A549 (cell line): Measurements from ENCODE around the gene SAT2. TPM values are rescaled to one million over a fixed set of nuclear protein-coding genes. Genes with fewer than 3 reads are reported as not detected.

ENCODE experiments used
- ATAC-seq, 2 experiments: fragments of 200-7000 bp in 1 of 2; fragments of >200 bp in 1 of 2; cut with Nextera tagmentation in 1 of 2; cut with Tn5 transposase in 1 of 2; 3 replicates each; pipeline versions ENCODE4 v1.8.0 to v1.9.1; 2018 to 2020; ENCODE audit warnings: mild to moderate bottlenecking in 1 of 2, moderate library complexity in 1 of 2
- CTCF ChIA-PET: fragments of 300-600 bp; sonication (Branson Sonifier 250); formaldehyde crosslinking; extraction: SDS; loops from one replicate; lab custom pipeline; 2021; ENCODE audit warnings: antibody characterized with exemption, inconsistent platforms; lab: Yijun Ruan, JAX
- POLR2A ChIA-PET: fragments of 350-600 bp; formaldehyde crosslinking; extraction: SDS; loops from one replicate; lab custom pipeline; 2021; ENCODE audit warnings: antibody characterized with exemption, inconsistent platforms; lab: Yijun Ruan, JAX
- DNase-seq, 2 experiments: peaks; one replicate each; pipeline versions ENCODE4 v3.0.0 to v3.0.0-alpha.2; 2011 to 2016; ENCODE audit warnings: low read depth in 1 of 2, low spot score in 1 of 2
- FAIRE-seq: peaks from 2 replicates; lab custom pipeline; 2011; peaks lifted over from hg19 to GRCh38; lab: Jason Lieb, UNC
- H3K27ac ChIP-seq, 2 experiments: fragments of >200 bp; sonication (Bioruptor Twin); formaldehyde crosslinking; 3 replicates each; pipeline ENCODE4 v1.5.1; 2016 to 2017
- H3K4me1 ChIP-seq: fragments of >200 bp; sonication (Bioruptor Twin); formaldehyde crosslinking; 3 replicates; pipeline ENCODE4 v1.6.1; 2016
- H3K4me2 ChIP-seq: fragments of >200 bp; sonication (Bioruptor Twin); formaldehyde crosslinking; 3 replicates; pipeline ENCODE4 v1.6.1; 2016
- H3K4me3 ChIP-seq: fragments of >200 bp; sonication (Bioruptor Twin); formaldehyde crosslinking; 3 replicates; pipeline ENCODE4 v1.5.1; 2016
- H3K9me3 ChIP-seq: fragments of >200 bp; sonication (Bioruptor Twin); formaldehyde crosslinking; 3 replicates; pipeline ENCODE4 v1.6.1; 2016
- BHLHE40 ChIP-seq: IDR thresholded peaks from 2 replicates; pipeline ENCODE4 v1.6.1; 2012; ENCODE audit warnings: low read depth, low read length, inconsistent platforms
- CBX8 ChIP-seq: fragments of 200-600 bp; sonication (generic); IDR thresholded peaks from 2 replicates; pipeline ENCODE4 v1.6.1; 2016
- CHD2 ChIP-seq: fragments of 150-350 bp; IDR thresholded peaks from 2 replicates; pipeline ENCODE4 v1.6.1; 2014; ENCODE audit warnings: low read length; ENCODE audit not compliant: partially characterized antibody
- CHD4 ChIP-seq: fragments of 200-600 bp; sonication (generic); IDR thresholded peaks from 2 replicates; pipeline ENCODE4 v1.6.1; 2016; ENCODE audit warnings: antibody characterized with exemption, mild to moderate bottlenecking, borderline replicate concordance
- EHF ChIP-seq: fragments of 250-450 bp; sonication (Bioruptor Pico); IDR thresholded peaks from 2 replicates; pipeline ENCODE4 v1.5.0; 2020; ENCODE audit warnings: mild to moderate bottlenecking
- EP300 ChIP-seq, 2 experiments: fragments of >200 bp; sonication (Bioruptor Twin); formaldehyde crosslinking; IDR thresholded peaks; 2 replicates in 1 of 2; 3 replicates in 1 of 2; pipeline ENCODE4 v1.6.1; 2016 to 2017
- FOXS1 ChIP-seq: fragments of 250-450 bp; sonication (Bioruptor Pico); IDR thresholded peaks from 2 replicates; pipeline ENCODE4 v1.5.0; 2020; ENCODE audit warnings: mild to moderate bottlenecking, moderate library complexity
- HDAC2 ChIP-seq: fragments of 200-600 bp; sonication (generic); IDR thresholded peaks from 2 replicates; pipeline ENCODE4 v1.6.1; 2016
- HEYL ChIP-seq: fragments of 250-450 bp; sonication (Bioruptor Pico); IDR thresholded peaks from 2 replicates; pipeline ENCODE4 v1.8.0; 2021; ENCODE audit warnings: mild to moderate bottlenecking, moderate library complexity
- HOXA7 ChIP-seq: fragments of 250-450 bp; sonication (Bioruptor Pico); IDR thresholded peaks from 2 replicates; pipeline ENCODE4 v1.5.0; 2020; ENCODE audit warnings: mild to moderate bottlenecking, moderate library complexity
- JUN ChIP-seq, 2 experiments: fragments of >200 bp; sonication (Bioruptor Twin); formaldehyde crosslinking; IDR thresholded peaks; 2 replicates in 1 of 2; 3 replicates in 1 of 2; pipeline ENCODE4 v1.6.1; 2016 to 2017
- RARB ChIP-seq: fragments of 250-450 bp; sonication (Bioruptor Pico); IDR thresholded peaks from 2 replicates; pipeline ENCODE4 v1.8.0; 2021; ENCODE audit warnings: mild to moderate bottlenecking, moderate library complexity
- RCOR1 ChIP-seq: fragments of 150-350 bp; IDR thresholded peaks from 2 replicates; pipeline ENCODE4 v1.6.1; 2014; ENCODE audit warnings: antibody characterized with exemption, low read length, low read depth
- RNF2 ChIP-seq: fragments of 200-600 bp; sonication (generic); IDR thresholded peaks from 2 replicates; pipeline ENCODE4 v1.6.1; 2016; ENCODE audit warnings: low read depth, mild to moderate bottlenecking, antibody characterized with exemption, moderate library complexity, borderline replicate concordance
- ZSCAN20 ChIP-seq: fragments of 250-450 bp; sonication (Bioruptor Pico); IDR thresholded peaks from 2 replicates; pipeline ENCODE4 v1.8.0; 2022; ENCODE audit warnings: mild to moderate bottlenecking, moderate library complexity
- WGBS: methylation state at CpG from one replicate; pipeline ENCODE4 v1.1.6; 2017; ENCODE audit errors: missing lambda C conversion rate; 5-methylcytosine and 5-hydroxymethylcytosine counted together
- polyA plus RNA-seq, 4 experiments: library from polyadenylated mRNA; depleted of rRNA in 3 of 4; stranded (reverse); fragments of >200 nt; fragmentation: RNase III in 1 of 4; extraction: RNeasy Plus Mini Kit Qiagen cat#74134 plus additional on column Dnase treatment in 1 of 4; gene quantifications; 2 replicates in 3 of 4; 3 replicates in 1 of 4; pipeline ENCODE4 v1.2.3, GENCODE V29; 2011 to 2017
- TF ChIP-seq, protein P1 (sequence below): fragments of >200 bp; sonication (Bioruptor Twin); formaldehyde crosslinking; IDR thresholded peaks from 3 replicates; pipeline ENCODE4 v1.5.1; 2016
- TF ChIP-seq, protein P2 (sequence below): fragments of 250-450 bp; sonication (Bioruptor Pico); IDR thresholded peaks from 2 replicates; pipeline ENCODE4 v1.5.0; 2021; ENCODE audit warnings: mild to moderate bottlenecking, moderate library complexity, borderline replicate concordance
- TF ChIP-seq, protein P3 (sequence below): fragments of 200-600 bp; sonication (generic); IDR thresholded peaks from 2 replicates; pipeline ENCODE4 v1.6.1; 2016; ENCODE audit warnings: antibody characterized with exemption, mild to moderate bottlenecking, moderate library complexity
- TF ChIP-seq, protein P4 (sequence below): IDR thresholded peaks from 2 replicates; pipeline ENCODE4 v1.6.1; 2012

Gene SAT2
- polyA plus RNA-seq, 2 of the 4 experiments (the other 2 are of a cell fraction) = 38.1 to 76.3 TPM

DNA sequence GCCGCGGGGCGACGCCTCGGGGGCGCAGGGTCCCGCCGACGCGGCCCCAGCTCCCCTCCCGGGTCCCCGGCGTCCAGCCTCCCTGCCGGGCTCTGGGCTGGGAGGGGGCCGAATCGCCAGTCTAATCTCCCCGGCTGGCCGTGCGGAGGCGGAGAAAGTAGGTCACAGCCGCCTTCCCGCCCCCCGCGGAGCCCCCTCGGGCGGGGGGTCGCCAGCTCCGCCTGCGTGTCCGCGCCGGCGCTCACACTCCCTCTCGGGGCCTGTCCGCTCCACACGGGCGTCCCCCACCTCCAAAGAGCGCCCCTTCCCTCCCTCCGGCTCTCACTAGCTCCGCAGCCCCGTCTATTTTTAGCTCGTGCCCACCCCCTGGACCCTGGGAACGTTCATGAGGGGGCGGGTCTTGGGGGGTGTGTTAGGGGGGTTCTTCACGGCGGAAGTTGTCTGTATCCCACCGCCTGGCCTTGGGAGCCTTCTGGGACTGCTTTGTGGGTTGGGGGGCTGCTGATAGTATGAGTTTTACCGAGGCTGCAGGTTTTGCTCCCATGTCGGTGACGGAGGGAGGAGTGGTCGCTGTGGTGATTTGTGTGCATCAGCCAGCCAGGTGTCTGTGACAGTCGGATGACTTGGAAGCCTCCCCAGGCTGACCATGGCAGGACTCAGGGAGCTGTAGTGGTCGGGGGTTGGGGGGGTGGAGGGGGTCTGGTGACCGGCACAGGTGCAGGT is 24.2 kb upstream of the SAT2 start:
- ATAC-seq = peak in 1 of 2 experiments; percentile 4; a peak in 2 of 6 replicates
- TF ChIP-seq EP300 (IDR thresholded peaks at IDR 0.05) = no peak
- no peak for TF ChIP-seq EHF (CRISPR knock-in tag)
- no peak for TF ChIP-seq HEYL (CRISPR knock-in tag)
- TF ChIP-seq CBX8 = no peak
- TF ChIP-seq, protein P1, sequence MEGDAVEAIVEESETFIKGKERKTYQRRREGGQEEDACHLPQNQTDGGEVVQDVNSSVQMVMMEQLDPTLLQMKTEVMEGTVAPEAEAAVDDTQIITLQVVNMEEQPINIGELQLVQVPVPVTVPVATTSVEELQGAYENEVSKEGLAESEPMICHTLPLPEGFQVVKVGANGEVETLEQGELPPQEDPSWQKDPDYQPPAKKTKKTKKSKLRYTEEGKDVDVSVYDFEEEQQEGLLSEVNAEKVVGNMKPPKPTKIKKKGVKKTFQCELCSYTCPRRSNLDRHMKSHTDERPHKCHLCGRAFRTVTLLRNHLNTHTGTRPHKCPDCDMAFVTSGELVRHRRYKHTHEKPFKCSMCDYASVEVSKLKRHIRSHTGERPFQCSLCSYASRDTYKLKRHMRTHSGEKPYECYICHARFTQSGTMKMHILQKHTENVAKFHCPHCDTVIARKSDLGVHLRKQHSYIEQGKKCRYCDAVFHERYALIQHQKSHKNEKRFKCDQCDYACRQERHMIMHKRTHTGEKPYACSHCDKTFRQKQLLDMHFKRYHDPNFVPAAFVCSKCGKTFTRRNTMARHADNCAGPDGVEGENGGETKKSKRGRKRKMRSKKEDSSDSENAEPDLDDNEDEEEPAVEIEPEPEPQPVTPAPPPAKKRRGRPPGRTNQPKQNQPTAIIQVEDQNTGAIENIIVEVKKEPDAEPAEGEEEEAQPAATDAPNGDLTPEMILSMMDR = no peak
- TF ChIP-seq HOXA7 (CRISPR knock-in tag) = no peak
- TF ChIP-seq, protein P2, sequence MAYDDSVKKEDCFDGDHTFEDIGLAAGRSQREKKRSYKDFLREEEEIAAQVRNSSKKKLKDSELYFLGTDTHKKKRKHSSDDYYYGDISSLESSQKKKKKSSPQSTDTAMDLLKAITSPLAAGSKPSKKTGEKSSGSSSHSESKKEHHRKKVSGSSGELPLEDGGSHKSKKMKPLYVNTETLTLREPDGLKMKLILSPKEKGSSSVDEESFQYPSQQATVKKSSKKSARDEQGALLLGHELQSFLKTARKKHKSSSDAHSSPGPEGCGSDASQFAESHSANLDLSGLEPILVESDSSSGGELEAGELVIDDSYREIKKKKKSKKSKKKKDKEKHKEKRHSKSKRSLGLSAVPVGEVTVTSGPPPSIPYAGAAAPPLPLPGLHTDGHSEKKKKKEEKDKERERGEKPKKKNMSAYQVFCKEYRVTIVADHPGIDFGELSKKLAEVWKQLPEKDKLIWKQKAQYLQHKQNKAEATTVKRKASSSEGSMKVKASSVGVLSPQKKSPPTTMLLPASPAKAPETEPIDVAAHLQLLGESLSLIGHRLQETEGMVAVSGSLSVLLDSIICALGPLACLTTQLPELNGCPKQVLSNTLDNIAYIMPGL = no peak
- TF ChIP-seq JUN (IDR thresholded peaks at IDR 0.05) = no peak
- no peak for TF ChIP-seq CHD4
- TF ChIP-seq RARB (CRISPR knock-in tag) = no peak
- no peak for TF ChIP-seq FOXS1 (CRISPR knock-in tag)
- peak overlapping the region; percentile 100 for H3K4me2 ChIP-seq
- no peak for FAIRE-seq
- H3K9me3 ChIP-seq = no peaks in the 10 kb centered on the region
- H3K4me1 ChIP-seq = peaks cover 16% of the 10 kb centered on the region; the same call in 1 of the 3 replicates
- WGBS = 36% methylated on average over 29 of the region's 54 CpGs
- ChIA-PET CTCF (interaction anchor here (0.6 to 8.0 kb wide), 10 partner anchors 10 to 143 kb away, joined by 3 to 80 read pairs (median 4); partner anchors contain the start of genes FXR2, SAT2, TP53 and WRAP53), POLR2A (interaction anchor here (0.5 to 2.5 kb wide), 4 partner anchors 24 to 41 kb away, joined by 3 to 32 read pairs (median 8); partner anchors contain the start of genes SAT2 and TP53)
- peak overlapping the region; percentile 59 for H3K4me3 ChIP-seq
- H3K27ac ChIP-seq = peak overlapping the region in 1 of 2 experiments; percentile 58; a peak in 3 of 6 replicates
- no peak for DNase-seq

DNA sequence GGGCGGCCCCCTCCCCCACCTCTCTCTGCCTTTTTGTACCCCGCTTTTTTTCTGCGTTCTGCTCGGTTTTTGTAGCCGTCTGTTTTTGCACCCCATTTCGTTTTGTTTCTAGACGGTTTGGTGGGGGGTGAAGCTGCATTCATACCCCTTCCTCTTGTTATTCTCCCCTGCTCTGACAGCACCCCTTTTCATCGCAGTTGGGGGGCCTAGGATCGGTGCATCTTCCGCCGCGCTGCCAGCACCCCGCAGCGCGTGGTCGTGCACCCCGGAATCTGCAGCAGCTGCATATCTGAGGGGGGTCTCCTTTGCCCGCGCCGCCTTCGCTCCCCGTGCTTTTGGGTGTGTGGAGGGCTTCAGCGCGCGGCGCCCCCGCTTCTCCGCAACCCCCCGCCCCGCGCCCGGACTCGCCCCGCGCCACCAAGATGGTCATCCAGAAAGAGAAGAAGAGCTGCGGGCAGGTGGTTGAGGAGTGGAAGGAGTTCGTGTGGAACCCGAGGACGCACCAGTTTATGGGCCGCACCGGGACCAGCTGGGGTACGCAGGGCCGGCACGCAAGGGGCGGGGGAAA is 23.6 kb upstream of the SAT2 start:
- 20% methylated on average over 25 of the region's 45 CpGs for WGBS
- peak overlapping the region; percentile 59 for H3K4me3 ChIP-seq
- CTCF ChIA-PET = interaction anchor here (0.8 to 8.0 kb wide), 10 partner anchors 15 to 62 kb away, joined by 3 to 80 read pairs (median 4); partner anchors contain the start of genes FXR2, SAT2, TP53 and WRAP53

DNA sequence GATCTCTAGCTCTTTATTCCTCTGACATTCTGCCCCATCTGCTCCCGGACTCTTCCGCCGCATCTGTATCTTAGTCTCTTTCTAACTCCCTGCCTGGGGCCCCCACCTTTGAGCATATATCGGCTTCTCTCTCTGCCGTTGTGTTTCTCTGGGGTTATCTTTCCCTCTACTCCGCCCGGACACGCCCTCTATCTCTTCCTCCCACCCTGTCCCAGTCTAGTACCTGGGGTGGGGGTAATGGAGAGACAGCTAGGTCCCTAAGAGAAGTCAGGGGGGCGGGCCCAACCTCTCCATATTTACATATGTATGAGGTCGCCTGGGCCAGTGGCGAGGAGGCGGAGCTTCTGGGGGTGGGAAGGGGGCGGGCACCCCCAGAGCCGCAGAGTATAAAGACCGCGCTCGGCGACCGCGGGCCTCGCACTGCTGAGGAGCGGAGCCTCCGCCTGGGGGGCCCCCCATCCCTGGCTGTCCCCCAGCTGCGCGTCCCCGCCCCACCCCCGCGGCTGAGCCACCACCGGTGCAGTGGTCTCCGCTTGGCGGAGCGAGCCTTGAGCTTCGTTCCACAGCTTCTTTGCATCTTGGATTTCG is 23.0 kb upstream of the SAT2 start, which contains the start of gene ATP1B2:
TSS of gene ATP1B2 (plus strand) at position 418 of the 588 bp plus-strand sequence. CDS start 593 bp downstream, outside the sequence.
- Histone ChIP-seq H3K4me3 (peak within 1 kb of the TSS; percentile 59), H3K4me2 (peak within 1 kb of the TSS; percentile 100), H3K27ac (peak within 1 kb of the TSS in 1 of 2 experiments; percentile 58; a peak in 4 of 6 replicates), H3K9me3 (no peaks in the 10 kb centered on the region), H3K4me1 (peaks cover 16% of the 10 kb centered on the region; the same call in 1 of the 3 replicates)
- ChIA-PET CTCF (interaction anchor here (0.8 to 8.0 kb wide), 9 partner anchors 16 to 61 kb away, joined by 3 to 80 read pairs (median 4); partner anchors contain the start of genes FXR2, SAT2, TP53 and WRAP53), POLR2A (interaction anchor here (0.5 to 2.5 kb wide), 8 partner anchors 18 to 71 kb away, joined by 3 to 32 read pairs (median 4); partner anchors contain the start of genes MPDU1, SAT2 and TP53)
- DNase-seq = peak; percentile 59 to 90
- 11% methylated on average over 24 of the region's 34 CpGs for WGBS
- TF ChIP-seq ZSCAN20 (CRISPR knock-in tag) (no peak), CHD2 (no peak), RCOR1 (no peak), CHD4 (no peak), BHLHE40 (no peak), HDAC2 (no peak)
- TF ChIP-seq, protein P3, sequence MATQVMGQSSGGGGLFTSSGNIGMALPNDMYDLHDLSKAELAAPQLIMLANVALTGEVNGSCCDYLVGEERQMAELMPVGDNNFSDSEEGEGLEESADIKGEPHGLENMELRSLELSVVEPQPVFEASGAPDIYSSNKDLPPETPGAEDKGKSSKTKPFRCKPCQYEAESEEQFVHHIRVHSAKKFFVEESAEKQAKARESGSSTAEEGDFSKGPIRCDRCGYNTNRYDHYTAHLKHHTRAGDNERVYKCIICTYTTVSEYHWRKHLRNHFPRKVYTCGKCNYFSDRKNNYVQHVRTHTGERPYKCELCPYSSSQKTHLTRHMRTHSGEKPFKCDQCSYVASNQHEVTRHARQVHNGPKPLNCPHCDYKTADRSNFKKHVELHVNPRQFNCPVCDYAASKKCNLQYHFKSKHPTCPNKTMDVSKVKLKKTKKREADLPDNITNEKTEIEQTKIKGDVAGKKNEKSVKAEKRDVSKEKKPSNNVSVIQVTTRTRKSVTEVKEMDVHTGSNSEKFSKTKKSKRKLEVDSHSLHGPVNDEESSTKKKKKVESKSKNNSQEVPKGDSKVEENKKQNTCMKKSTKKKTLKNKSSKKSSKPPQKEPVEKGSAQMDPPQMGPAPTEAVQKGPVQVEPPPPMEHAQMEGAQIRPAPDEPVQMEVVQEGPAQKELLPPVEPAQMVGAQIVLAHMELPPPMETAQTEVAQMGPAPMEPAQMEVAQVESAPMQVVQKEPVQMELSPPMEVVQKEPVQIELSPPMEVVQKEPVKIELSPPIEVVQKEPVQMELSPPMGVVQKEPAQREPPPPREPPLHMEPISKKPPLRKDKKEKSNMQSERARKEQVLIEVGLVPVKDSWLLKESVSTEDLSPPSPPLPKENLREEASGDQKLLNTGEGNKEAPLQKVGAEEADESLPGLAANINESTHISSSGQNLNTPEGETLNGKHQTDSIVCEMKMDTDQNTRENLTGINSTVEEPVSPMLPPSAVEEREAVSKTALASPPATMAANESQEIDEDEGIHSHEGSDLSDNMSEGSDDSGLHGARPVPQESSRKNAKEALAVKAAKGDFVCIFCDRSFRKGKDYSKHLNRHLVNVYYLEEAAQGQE = no peak
- peak; percentile 63 to 85 for ATAC-seq
- FAIRE-seq = no peak

More for the DNA sequence above, 23.6 kb upstream of the SAT2 start:
- POLR2A ChIA-PET = interaction anchor here (0.8 to 2.5 kb wide), 4 partner anchors 18 to 40 kb away, joined by 3 to 32 read pairs (median 8); partner anchors contain the start of genes SAT2 and TP53
- TF ChIP-seq, protein P4, sequence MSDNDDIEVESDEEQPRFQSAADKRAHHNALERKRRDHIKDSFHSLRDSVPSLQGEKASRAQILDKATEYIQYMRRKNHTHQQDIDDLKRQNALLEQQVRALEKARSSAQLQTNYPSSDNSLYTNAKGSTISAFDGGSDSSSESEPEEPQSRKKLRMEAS = no peak
- peak; percentile 82; the same call in 1 of the 2 replicates for TF ChIP-seq RNF2
- peak; percentile 94 for TF ChIP-seq CBX8
- no peak for DNase-seq
- Histone ChIP-seq H3K4me1 (peaks cover 16% of the 10 kb centered on the region; the same call in 1 of the 3 replicates), H3K4me2 (peak overlapping the region; percentile 100), H3K9me3 (no peaks in the 10 kb centered on the region), H3K27ac (peak overlapping the region in 1 of 2 experiments; percentile 58; a peak in 4 of 6 replicates)
- ATAC-seq = peak in 1 of 2 experiments; percentile 8; a peak in 1 of 6 replicates
- FAIRE-seq = no peak
